Measurements from ENCODE around the gene PCSK1N. TPM values are rescaled to one million over a fixed set of nuclear protein-coding genes. Genes with fewer than 3 reads are reported as not detected.
"Not testable (repeated sequence)": the region's sequence is repeated elsewhere in the genome, so short reads cannot be mapped to it uniquely, and the experiment has no call there.

Gene PCSK1N
- total RNA-seq, 1 donor from 2014 or later, result not detected

DNA sequence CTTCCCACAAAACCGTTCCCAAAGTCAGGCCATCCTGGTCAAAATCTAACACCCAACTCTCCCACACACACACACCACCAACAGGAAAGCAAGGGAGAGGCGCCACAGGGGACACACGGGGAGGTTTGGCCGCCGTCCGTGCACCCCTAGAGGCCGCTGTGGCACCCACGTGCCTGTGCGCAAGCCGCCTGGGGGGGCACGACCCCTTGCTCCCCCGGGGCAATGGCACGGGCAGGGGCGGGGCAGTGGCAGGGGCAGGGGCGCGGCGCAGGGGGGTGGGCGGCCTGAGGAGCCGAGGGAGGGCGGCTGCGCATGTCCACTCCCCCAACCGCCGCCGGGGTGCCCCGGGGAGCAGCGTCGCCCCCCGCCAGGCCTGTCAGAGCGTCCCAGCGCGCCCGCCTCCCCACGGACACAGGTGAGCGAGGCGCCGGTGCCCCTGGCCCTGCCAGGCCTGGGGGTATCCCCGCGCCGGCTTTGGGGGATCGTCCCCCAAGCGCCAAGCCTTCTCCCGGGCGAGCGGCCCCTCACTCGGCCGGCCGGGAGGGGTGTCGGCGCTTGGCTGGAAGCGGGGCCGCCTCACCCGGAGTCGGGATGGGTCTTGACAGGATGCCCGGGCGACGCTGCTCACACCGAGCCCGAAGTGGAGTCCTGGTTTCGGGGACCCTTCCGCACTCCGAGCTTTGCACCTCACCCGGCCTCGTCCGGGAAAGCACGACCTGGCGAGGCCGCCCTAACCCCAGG, 9.1 kb downstream of the PCSK1N start, which contains the start of gene ERAS:
Gene ERAS, plus strand, starts transcription at position 379 of the 741 bp plus-strand sequence. CDS start 2,611 bp downstream, outside the sequence.
- ATAC-seq (no peak), DNase-seq (ENCODE audit: missing footprints) (no peak)
- intact Hi-C loops (cut with DNase I), result no loop called here

GRCh38 chrX:48824066-48824465, 11.3 kb downstream of the PCSK1N start:
- ATAC-seq (no peak), DNase-seq (ENCODE audit: missing footprints) (no peak)
- intact Hi-C loops (cut with DNase I), result no loop called here

DNA sequence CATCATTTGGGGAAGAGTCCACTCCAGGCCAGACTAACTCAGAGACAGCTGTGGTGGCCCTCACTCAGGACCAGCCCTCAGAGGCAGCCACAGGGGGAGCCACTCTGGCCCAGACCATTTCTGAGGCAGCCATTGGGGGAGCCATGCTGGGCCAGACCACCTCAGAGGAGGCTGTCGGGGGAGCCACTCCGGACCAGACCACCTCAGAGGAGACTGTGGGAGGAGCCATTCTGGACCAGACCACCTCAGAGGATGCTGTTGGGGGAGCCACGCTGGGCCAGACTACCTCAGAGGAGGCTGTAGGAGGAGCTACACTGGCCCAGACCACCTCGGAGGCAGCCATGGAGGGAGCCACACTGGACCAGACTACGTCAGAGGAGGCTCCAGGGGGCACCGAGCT, 12.4 kb downstream of the PCSK1N start:
- ATAC-seq, result no peak
- no peak for DNase-seq (ENCODE audit: missing footprints)
- intact Hi-C loops (cut with DNase I), result no loop called here

GRCh38 chrX:48819394-48819793, 16.0 kb downstream of the PCSK1N start:
- ATAC-seq; intact Hi-C loops (cut with DNase I); DNase-seq (ENCODE audit: missing footprints): not testable (repeated sequence)

DNA sequence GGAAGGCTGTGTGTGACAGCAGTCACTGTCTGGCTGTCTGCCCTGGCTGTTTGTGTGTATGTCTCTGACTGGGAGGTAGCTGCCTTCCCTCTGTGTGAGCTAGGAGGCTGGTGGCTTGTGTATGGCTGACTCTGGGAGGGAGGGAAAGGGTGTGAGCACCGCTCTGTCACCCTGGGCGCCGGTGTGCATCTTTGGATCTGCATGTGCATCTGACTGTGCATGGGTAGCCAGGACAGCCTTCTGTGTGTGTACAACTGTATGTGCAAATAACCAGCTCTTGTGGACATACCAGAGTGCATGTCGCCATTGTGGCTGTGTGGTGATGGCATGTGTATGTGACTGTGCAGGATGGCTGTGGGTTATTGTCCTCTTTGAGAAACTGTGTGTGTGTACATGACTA, 16.5 kb downstream of the PCSK1N start:
- intact Hi-C loops (cut with DNase I), result no loop called here
- DNase-seq (ENCODE audit: missing footprints) (no peak), ATAC-seq (no peak)

GRCh38 chrX:48818098-48818497, 17.3 kb downstream of the PCSK1N start:
- no peak for ATAC-seq
- intact Hi-C loops (cut with DNase I), result no loop called here
- no peak for DNase-seq (ENCODE audit: missing footprints)

- intact Hi-C loops (cut with DNase I), result no loop called here
- DNase-seq (ENCODE audit: missing footprints) (no peak), ATAC-seq (no peak)
Measured at GRCh38 chrX:48816014-48816810, 19.2 kb downstream of the PCSK1N start.

- no peak for DNase-seq (ENCODE audit: missing footprints)
- ATAC-seq, result no peak
- intact Hi-C loops (cut with DNase I), result no loop called here
Measured at GRCh38 chrX:48815266-48815665, 20.1 kb downstream of the PCSK1N start.

DNA sequence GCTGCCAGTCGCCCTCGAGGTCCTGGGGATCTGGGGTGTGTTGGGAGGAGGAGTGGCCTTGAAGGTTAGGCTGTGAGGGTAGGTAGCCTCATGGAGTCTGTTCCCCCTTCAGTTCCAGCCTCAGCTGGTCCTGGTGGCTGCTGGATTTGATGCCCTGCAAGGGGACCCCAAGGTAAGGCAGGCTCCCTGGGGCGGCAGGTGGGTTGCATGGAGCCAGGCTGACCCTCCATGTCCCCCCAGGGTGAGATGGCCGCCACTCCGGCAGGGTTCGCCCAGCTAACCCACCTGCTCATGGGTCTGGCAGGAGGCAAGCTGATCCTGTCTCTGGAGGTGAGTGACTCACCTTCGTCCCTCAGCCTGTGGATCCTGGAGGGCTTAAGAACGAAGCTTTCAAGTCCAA, 20.7 kb downstream of the PCSK1N start:
- no peak for ATAC-seq
- no peak for DNase-seq (ENCODE audit: missing footprints)
- intact Hi-C loops (cut with DNase I), result no loop called here

DNA sequence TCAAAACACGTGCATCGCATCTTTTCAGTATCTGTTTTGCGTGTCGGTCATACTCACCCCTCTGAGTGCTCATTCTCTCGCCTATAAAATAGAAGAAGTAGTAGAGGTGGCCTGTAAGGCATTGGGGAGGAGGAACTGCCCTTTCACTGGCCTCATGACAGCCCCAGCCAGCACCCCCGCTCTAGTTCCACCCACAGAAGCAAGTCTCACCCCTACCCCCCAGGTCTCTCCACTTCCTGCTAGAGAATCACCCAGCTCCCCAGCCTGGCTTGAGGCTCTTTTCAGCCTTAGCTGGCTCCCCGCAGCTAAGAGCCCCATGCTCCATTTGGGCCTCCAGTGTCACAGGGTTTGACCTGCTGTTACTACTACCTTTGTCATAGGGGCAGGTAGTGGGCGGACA, 21.8 kb downstream of the PCSK1N start:
- DNase-seq (ENCODE audit: missing footprints), result no peak
- intact Hi-C loops (cut with DNase I), result no loop called here

GRCh38 chrX:48806081-48806480, 29.3 kb downstream of the PCSK1N start:
- intact Hi-C loops (cut with DNase I), result no loop called here
- ATAC-seq (no peak), DNase-seq (ENCODE audit: missing footprints) (no peak)

More for the DNA sequence above, 21.8 kb downstream of the PCSK1N start:
- ATAC-seq, result no peak

DNA sequence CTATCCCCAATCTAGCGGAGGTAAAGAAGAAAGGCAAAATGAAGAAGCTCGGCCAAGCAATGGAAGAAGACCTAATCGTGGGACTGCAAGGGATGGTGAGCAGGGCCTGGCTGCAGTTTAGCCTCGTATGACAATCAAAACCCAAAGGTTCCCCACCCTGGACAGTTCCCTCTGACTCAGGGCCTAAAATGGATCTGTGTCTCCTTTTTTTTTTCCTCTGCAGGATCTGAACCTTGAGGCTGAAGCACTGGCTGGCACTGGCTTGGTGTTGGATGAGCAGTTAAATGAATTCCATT, 32.6 kb downstream of the PCSK1N start:
- ATAC-seq (no peak), DNase-seq (ENCODE audit: missing footprints) (no peak)
- intact Hi-C loops (cut with DNase I), result loop anchor here (2.0 to 5.0 kb wide), 3 partner anchors 94 to 379 kb away; partner anchors contain the start of genes OTUD5, PQBP1 and TIMM17B

- ATAC-seq (peak; percentile 59), DNase-seq (ENCODE audit: missing footprints) (peak; percentile 91)
- intact Hi-C loops (cut with DNase I), result loop anchor here (2.0 to 5.0 kb wide), 3 partner anchors 95 to 380 kb away; partner anchors contain the start of genes OTUD5, PQBP1 and TIMM17B
Measured at GRCh38 chrX:48802089-48802904, 33.1 kb downstream of the PCSK1N start.

GRCh38 chrX:48801280-48802088, 33.9 kb downstream of the PCSK1N start, which contains the start of gene HDAC6:
HDAC6 (plus strand) TSS chrX:48802067; CDS start chrX:48802693, 626 bp downstream.
- intact Hi-C loops (cut with DNase I), result loop anchor here (2.0 to 5.0 kb wide), 4 partner anchors 65 to 381 kb away; partner anchors contain the start of genes OTUD5, PQBP1 and TIMM17B
- DNase-seq (ENCODE audit: missing footprints), result peak; percentile 98
- peak; percentile 97 for ATAC-seq

GRCh38 chrX:48800574-48801279, 34.7 kb downstream of the PCSK1N start:
- intact Hi-C loops (cut with DNase I), result loop anchor here (2.0 to 5.0 kb wide), 3 partner anchors 64 to 382 kb away; partner anchors contain the start of gene OTUD5
- DNase-seq (ENCODE audit: missing footprints), result no peak
- no peak for ATAC-seq

DNA sequence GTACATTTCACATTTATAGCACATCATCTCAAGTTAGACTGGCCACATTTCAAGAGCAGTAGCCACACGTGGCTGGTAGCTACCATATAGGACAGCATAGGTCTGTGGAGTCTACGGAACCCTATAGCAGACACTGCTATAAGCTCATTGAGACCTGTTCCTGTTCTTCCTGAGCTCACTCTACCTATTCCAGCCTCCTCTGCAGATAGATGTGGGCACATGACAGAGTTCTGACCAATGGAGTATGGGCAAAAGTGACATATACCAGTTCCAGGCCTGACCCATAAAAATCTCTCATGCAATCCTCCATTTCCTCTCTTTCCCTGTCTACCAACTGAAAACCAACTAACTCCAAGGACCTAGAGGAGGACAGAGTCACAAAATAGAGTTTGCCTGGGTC, 37.1 kb downstream of the PCSK1N start:
- DNase-seq (ENCODE audit: missing footprints) (no peak), ATAC-seq (no peak)
- intact Hi-C loops (cut with DNase I), result no loop called here

DNA sequence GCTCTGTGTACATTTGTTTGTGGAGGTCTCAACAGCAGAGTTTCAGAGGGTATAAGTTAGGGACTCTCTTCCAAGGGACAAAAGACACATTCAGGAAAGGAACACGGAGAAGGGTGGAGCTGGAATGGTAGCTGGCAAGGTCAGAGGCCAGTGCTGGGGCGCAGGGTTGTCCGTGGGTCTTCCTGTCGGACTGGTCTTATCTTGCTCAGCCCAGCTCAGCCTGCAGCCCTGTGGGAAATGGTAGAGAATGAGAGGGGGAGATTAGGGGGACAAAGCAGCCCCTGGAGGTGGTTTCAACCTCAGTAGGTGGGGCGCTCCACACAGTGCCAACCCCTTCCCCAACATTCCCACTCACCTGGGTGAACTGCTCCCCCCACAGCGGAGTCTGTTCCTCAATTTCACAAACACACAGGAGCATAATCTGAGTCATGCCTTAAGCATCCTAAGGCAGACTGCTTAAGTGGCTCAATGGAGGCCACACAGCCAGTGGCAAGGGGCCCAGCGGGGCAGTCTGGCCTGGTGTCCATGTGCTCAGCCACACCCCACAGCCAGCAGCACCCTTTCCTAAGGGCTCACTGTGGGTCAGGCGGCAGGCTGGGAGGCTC, 40.4 kb downstream of the PCSK1N start:
- intact Hi-C loops (cut with DNase I), result no loop called here
- ATAC-seq (no peak), DNase-seq (ENCODE audit: missing footprints) (no peak)

All from Right ventricle myocardium inferior (tissue), 1 donor.